Measurements from ENCODE around the gene TINCR.
A peak's percentile ranks its signal among the peaks of the same experiment; 100 is the strongest.

The TINCR gene

GRCh38 chr19:5579286-5579685 lies 11.5 kb upstream of the TINCR start:
- TF ChIP-seq POLR2AphosphoS5 (IDR thresholded peaks at IDR 0.05; ENCODE audit: low read depth, low read length) (no peak), TAF1 (IDR thresholded peaks at IDR 0.05; ENCODE audit: borderline replicate concordance, insufficient read depth, low read length) (no peak), SIN3A (IDR thresholded peaks at IDR 0.05; ENCODE audit: borderline replicate concordance, insufficient read depth, low read length) (no peak)

- TF ChIP-seq SIN3A (IDR thresholded peaks at IDR 0.05; ENCODE audit: borderline replicate concordance, insufficient read depth, low read length), result no peak
- peak; percentile 43 for TF ChIP-seq FOXP2 (optimal IDR thresholded peaks at IDR 0.05; ENCODE audit: borderline replicate concordance, extremely low read depth, extremely low read length, insufficient read depth)
- no peak for TF ChIP-seq TAF1 (IDR thresholded peaks at IDR 0.05; ENCODE audit: borderline replicate concordance, insufficient read depth, low read length)
These were observed 10.5 kb upstream of the TINCR start for GRCh38 chr19:5578097-5578846.

- no peak for TF ChIP-seq SIN3A (IDR thresholded peaks at IDR 0.05; ENCODE audit: borderline replicate concordance, insufficient read depth, low read length)
- no peak for TF ChIP-seq REST (IDR thresholded peaks at IDR 0.05; ENCODE audit: insufficient read depth in 1 of 2, low read depth in 2 of 2, low read length in 2 of 2)
- no peak for TF ChIP-seq FOXP2 (optimal IDR thresholded peaks at IDR 0.05; ENCODE audit: borderline replicate concordance, extremely low read depth, extremely low read length, insufficient read depth)
- TF ChIP-seq TAF1 (IDR thresholded peaks at IDR 0.05; ENCODE audit: borderline replicate concordance, insufficient read depth, low read length), result no peak
- no peak for TF ChIP-seq POLR2AphosphoS5 (IDR thresholded peaks at IDR 0.05; ENCODE audit: low read depth, low read length)
These were observed 7.8 kb upstream of the TINCR start for GRCh38 chr19:5575590-5575989.

GRCh38 chr19:5572556-5573286 lies 5.0 kb upstream of the TINCR start:
- no peak for TF ChIP-seq FOXP2 (optimal IDR thresholded peaks at IDR 0.05; ENCODE audit: borderline replicate concordance, extremely low read depth, extremely low read length, insufficient read depth)
- TF ChIP-seq POLR2AphosphoS5 (IDR thresholded peaks at IDR 0.05; ENCODE audit: low read depth, low read length), result no peak
- no peak for TF ChIP-seq TAF1 (IDR thresholded peaks at IDR 0.05; ENCODE audit: borderline replicate concordance, insufficient read depth, low read length)
- no peak for TF ChIP-seq SIN3A (IDR thresholded peaks at IDR 0.05; ENCODE audit: borderline replicate concordance, insufficient read depth, low read length)
- no peak for TF ChIP-seq REST (IDR thresholded peaks at IDR 0.05; ENCODE audit: insufficient read depth in 1 of 2, low read depth in 2 of 2, low read length in 2 of 2)

GRCh38 chr19:5571777-5572176 lies 4.0 kb upstream of the TINCR start:
- TF ChIP-seq POLR2AphosphoS5 (IDR thresholded peaks at IDR 0.05; ENCODE audit: low read depth, low read length) (no peak), REST (IDR thresholded peaks at IDR 0.05; ENCODE audit: insufficient read depth in 1 of 2, low read depth in 2 of 2, low read length in 2 of 2) (no peak), SIN3A (IDR thresholded peaks at IDR 0.05; ENCODE audit: borderline replicate concordance, insufficient read depth, low read length) (no peak), TAF1 (IDR thresholded peaks at IDR 0.05; ENCODE audit: borderline replicate concordance, insufficient read depth, low read length) (no peak), FOXP2 (optimal IDR thresholded peaks at IDR 0.05; ENCODE audit: borderline replicate concordance, extremely low read depth, extremely low read length, insufficient read depth) (no peak)

- TF ChIP-seq TAF1 (IDR thresholded peaks at IDR 0.05; ENCODE audit: borderline replicate concordance, insufficient read depth, low read length) (no peak), REST (IDR thresholded peaks at IDR 0.05; ENCODE audit: insufficient read depth in 1 of 2, low read depth in 2 of 2, low read length in 2 of 2) (no peak), SIN3A (IDR thresholded peaks at IDR 0.05; ENCODE audit: borderline replicate concordance, insufficient read depth, low read length) (no peak), FOXP2 (optimal IDR thresholded peaks at IDR 0.05; ENCODE audit: borderline replicate concordance, extremely low read depth, extremely low read length, insufficient read depth) (no peak), POLR2AphosphoS5 (IDR thresholded peaks at IDR 0.05; ENCODE audit: low read depth, low read length) (no peak)
These were observed 236 bp upstream of the TINCR start for GRCh38 chr19:5567970-5568407.
